Loucy (cell line): ENCODE data around the gene TEDC1.
A peak's percentile ranks its signal among the peaks of the same experiment; 100 is the strongest.

Experiments
- H2AFZ ChIP-seq: fragments of 200-600 bp; sonication (generic); 2 replicates; pipeline ENCODE4 v1.6.0; 2016; ENCODE audit warnings: antibody characterized with exemption, mild to moderate bottlenecking, low read length, moderate library complexity
- H3F3A ChIP-seq: fragments of 200-600 bp; 2 replicates; pipeline ENCODE4 v1.6.0; 2016; ENCODE audit warnings: antibody characterized with exemption, low read depth, mild to moderate bottlenecking
- H3K27me3 ChIP-seq: fragments of 200-600 bp; sonication (generic); 2 replicates; pipeline ENCODE4 v1.6.1; 2014; ENCODE audit warnings: low read length, mild to moderate bottlenecking; ENCODE audit not compliant: insufficient read depth, poor library complexity, severe bottlenecking
- H3K36me3 ChIP-seq: fragments of 200-600 bp; sonication (generic); 2 replicates; pipeline ENCODE4 v1.6.1; 2016; ENCODE audit warnings: low read length; ENCODE audit not compliant: insufficient read depth
- H3K4me1 ChIP-seq: fragments of 200-600 bp; sonication (generic); 2 replicates; pipeline ENCODE4 v1.5.1; 2014; ENCODE audit warnings: low read length, mild to moderate bottlenecking; ENCODE audit not compliant: insufficient read depth, poor library complexity, severe bottlenecking
- H3K4me2 ChIP-seq: fragments of 200-600 bp; sonication (generic); 2 replicates; pipeline ENCODE4 v1.6.0; 2014; ENCODE audit warnings: antibody characterized with exemption, low read length, low read depth, mild to moderate bottlenecking; ENCODE audit not compliant: poor library complexity, severe bottlenecking
- H3K4me3 ChIP-seq: fragments of 200-600 bp; sonication (generic); 2 replicates; pipeline ENCODE4 v1.5.1; 2014; ENCODE audit warnings: low read length, mild to moderate bottlenecking, mixed read lengths; ENCODE audit not compliant: poor library complexity, severe bottlenecking
- H3K79me2 ChIP-seq: fragments of 200-600 bp; sonication (generic); 2 replicates; pipeline ENCODE4 v1.6.1; 2014; ENCODE audit warnings: low read length; ENCODE audit not compliant: insufficient read depth
- H3K9ac ChIP-seq: fragments of 200-600 bp; sonication (generic); 2 replicates; pipeline ENCODE4 v1.6.0; 2014; ENCODE audit warnings: mild to moderate bottlenecking, low read depth, low read length, moderate library complexity; ENCODE audit not compliant: poor library complexity, severe bottlenecking
- H3K9me2 ChIP-seq: fragments of 200-600 bp; sonication (generic); replicated peaks from 2 replicates; pipeline ENCODE4 v1.6.1; 2016; ENCODE audit warnings: low read depth, low read length, mixed read lengths
- H3K9me3 ChIP-seq: fragments of 200-600 bp; sonication (generic); 2 replicates; pipeline ENCODE4 v1.6.1; 2014; ENCODE audit warnings: mild to moderate bottlenecking, antibody characterized with exemption, low read length, low read depth; ENCODE audit not compliant: insufficient read depth
- H4K20me1 ChIP-seq: fragments of 200-600 bp; sonication (generic); 2 replicates; pipeline ENCODE4 v1.6.0; 2014; ENCODE audit warnings: antibody characterized with exemption, low read length, mild to moderate bottlenecking; ENCODE audit not compliant: insufficient read depth, poor library complexity, severe bottlenecking
- CTCF ChIP-seq: fragments of 200-600 bp; sonication (generic); conservative IDR thresholded peaks from 2 replicates; pipeline ENCODE4 v1.5.1; 2014; ENCODE audit warnings: mild to moderate bottlenecking, antibody characterized with exemption, low read length
- EZH2phosphoT487 ChIP-seq: fragments of 200-600 bp; IDR thresholded peaks from 2 replicates; pipeline ENCODE4 v1.6.1; 2018; ENCODE audit warnings: antibody characterized with exemption, mild to moderate bottlenecking, moderate library complexity, borderline replicate concordance

TEDC1 gene

GRCh38 chr14:105471297-105471821 lies 19.7 kb upstream of the TEDC1 start:
- H2AFZ ChIP-seq: no peak overlapping the region
- H3K4me3 ChIP-seq: no peak overlapping the region
- H3K9ac ChIP-seq: no peak overlapping the region
- TF ChIP-seq EZH2phosphoT487: no peak
- TF ChIP-seq CTCF: 0 out of 2 replicates have a peak, but pooled peaks have one; percentile 15
- H3K4me2 ChIP-seq: no peak overlapping the region
- H3K36me3 ChIP-seq: peaks cover 6% of the 10 kb centered on the region; the same call in 1 of the 2 replicates
- H3K4me1 ChIP-seq: peaks cover 5% of the 10 kb centered on the region
- no peaks in the 10 kb centered on the region for H4K20me1 ChIP-seq
- no peaks in the 10 kb centered on the region for H3F3A ChIP-seq
- no peaks in the 10 kb centered on the region for H3K27me3 ChIP-seq
- no peaks in the 10 kb centered on the region for H3K9me2 ChIP-seq
- H3K9me3 ChIP-seq: no peaks in the 10 kb centered on the region
- H3K79me2 ChIP-seq: no peaks in the 10 kb centered on the region

- H2AFZ ChIP-seq: no peak overlapping the region
- H3K4me1 ChIP-seq: peaks cover 5% of the 10 kb centered on the region
- no peaks in the 10 kb centered on the region for H3F3A ChIP-seq
- TF ChIP-seq EZH2phosphoT487 (no peak), CTCF (no peak)
- H3K79me2 ChIP-seq: no peaks in the 10 kb centered on the region
- no peak overlapping the region for H3K9ac ChIP-seq
- H3K36me3 ChIP-seq: peaks cover 6% of the 10 kb centered on the region; the same call in 1 of the 2 replicates
- H3K9me3 ChIP-seq: no peaks in the 10 kb centered on the region
- no peaks in the 10 kb centered on the region for H3K9me2 ChIP-seq
- H3K4me2 ChIP-seq: no peak overlapping the region
- no peaks in the 10 kb centered on the region for H4K20me1 ChIP-seq
- no peaks in the 10 kb centered on the region for H3K27me3 ChIP-seq
- no peak overlapping the region for H3K4me3 ChIP-seq
These were observed 19.1 kb upstream of the TEDC1 start for GRCh38 chr14:105471823-105472485.

- Histone ChIP-seq H3K27me3 (no peaks in the 10 kb centered on the region), H3K9ac (no peak overlapping the region), H3K79me2 (no peaks in the 10 kb centered on the region), H3K4me1 (peaks cover 5% of the 10 kb centered on the region), H3K4me3 (no peak overlapping the region), H3F3A (no peaks in the 10 kb centered on the region), H3K9me2 (no peaks in the 10 kb centered on the region), H3K9me3 (no peaks in the 10 kb centered on the region), H3K36me3 (peaks cover 3% of the 10 kb centered on the region; the same call in 1 of the 2 replicates), H2AFZ (no peak overlapping the region), H3K4me2 (no peak overlapping the region), H4K20me1 (no peaks in the 10 kb centered on the region)
- no peak for TF ChIP-seq EZH2phosphoT487
- TF ChIP-seq CTCF: no peak
These were observed 18.5 kb upstream of the TEDC1 start for GRCh38 chr14:105472486-105472991.
